Activated T-helper 17 cell treated with anti-CD3 and anti-CD28 coated beads, Interleukin-2, amount 50 U/mL, for 72 hours (primary cell): ENCODE results near the gene NECTIN1. TPM values are rescaled to one million over a fixed set of nuclear protein-coding genes. Genes with fewer than 3 reads are reported as not detected.

Experiments
- ATAC-seq: fragments of 150-1000 bp; cut with Tn5 transposase; replicated peaks from 2 replicates; pipeline ENCODE4 v1.10.0; 2021; ENCODE audit warnings: mild to moderate bottlenecking, moderate library complexity
- H3K27ac Mint-ChIP-seq: one replicate; pipeline ENCODE4 v1.8.0; 2022; ENCODE audit warnings: mixed read lengths
- H3K27me3 Mint-ChIP-seq: one replicate; pipeline ENCODE4 v1.8.0; 2022; ENCODE audit warnings: mixed read lengths
- H3K36me3 Mint-ChIP-seq: one replicate; pipeline ENCODE4 v1.8.0; 2022; ENCODE audit warnings: low read depth, mild to moderate bottlenecking, mixed read lengths
- H3K4me1 Mint-ChIP-seq: one replicate; pipeline ENCODE4 v1.8.0; 2022; ENCODE audit warnings: mixed read lengths
- H3K4me3 Mint-ChIP-seq: one replicate; pipeline ENCODE4 v1.8.0; 2022; ENCODE audit warnings: mild to moderate bottlenecking, mixed read lengths
- H3K9me3 Mint-ChIP-seq: one replicate; pipeline ENCODE4 v1.8.0; 2022; ENCODE audit warnings: mixed read lengths
- total RNA-seq, 2 donors: library from RNA; stranded (reverse); gene quantifications; one replicate each; pipeline ENCODE4 v1.2.3, GENCODE V29; 2022

NECTIN1 gene
- total RNA-seq, 2 donors from 2014 or later = 0.78 to 2.3 TPM

- no peaks in the 10 kb centered on the region for H3K9me3 Mint-ChIP-seq
- H3K27me3 Mint-ChIP-seq = peaks cover 4% of the 10 kb centered on the region
- ATAC-seq = no peak
- no peaks in the 10 kb centered on the region for H3K36me3 Mint-ChIP-seq
- H3K4me3 Mint-ChIP-seq = no peak overlapping the region
- H3K27ac Mint-ChIP-seq = peak overlapping the region; percentile 29
- peaks cover 4% of the 10 kb centered on the region for H3K4me1 Mint-ChIP-seq
Observed at GRCh38 chr11:119618208-119618909, 110.6 kb downstream of the NECTIN1 start.

DNA sequence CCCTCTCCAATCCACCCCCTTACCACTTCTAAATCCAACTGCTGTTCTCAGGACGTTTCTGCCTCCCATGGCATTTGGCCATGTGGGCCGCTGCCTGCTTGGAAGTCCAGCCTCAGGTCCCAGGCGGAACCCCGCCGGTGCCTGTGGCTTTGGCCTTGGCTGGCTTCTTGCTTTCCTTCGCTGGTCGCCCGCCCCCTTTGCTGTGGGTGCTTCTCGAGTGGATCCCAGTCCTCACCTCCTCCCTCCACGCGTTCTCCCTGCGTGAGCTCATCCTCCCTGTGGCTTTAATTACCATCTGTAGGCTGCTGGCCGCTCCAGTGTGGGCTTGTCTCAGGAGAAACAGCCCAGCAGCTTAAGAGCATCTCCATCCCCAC, 111.7 kb downstream of the NECTIN1 start:
- no peak for ATAC-seq
- H3K4me3 Mint-ChIP-seq = no peak overlapping the region
- no peaks in the 10 kb centered on the region for H3K9me3 Mint-ChIP-seq
- H3K27me3 Mint-ChIP-seq = peaks cover 4% of the 10 kb centered on the region
- H3K4me1 Mint-ChIP-seq = peaks cover 4% of the 10 kb centered on the region
- H3K27ac Mint-ChIP-seq = no peak overlapping the region
- H3K36me3 Mint-ChIP-seq = no peaks in the 10 kb centered on the region

- Mint-ChIP-seq H3K4me3 (no peak overlapping the region), H3K9me3 (no peaks in the 10 kb centered on the region), H3K4me1 (peaks cover 4% of the 10 kb centered on the region), H3K36me3 (no peaks in the 10 kb centered on the region), H3K27ac (no peak overlapping the region), H3K27me3 (peaks cover 4% of the 10 kb centered on the region)
- ATAC-seq = no peak
Observed at GRCh38 chr11:119616586-119617339, 112.2 kb downstream of the NECTIN1 start.

DNA sequence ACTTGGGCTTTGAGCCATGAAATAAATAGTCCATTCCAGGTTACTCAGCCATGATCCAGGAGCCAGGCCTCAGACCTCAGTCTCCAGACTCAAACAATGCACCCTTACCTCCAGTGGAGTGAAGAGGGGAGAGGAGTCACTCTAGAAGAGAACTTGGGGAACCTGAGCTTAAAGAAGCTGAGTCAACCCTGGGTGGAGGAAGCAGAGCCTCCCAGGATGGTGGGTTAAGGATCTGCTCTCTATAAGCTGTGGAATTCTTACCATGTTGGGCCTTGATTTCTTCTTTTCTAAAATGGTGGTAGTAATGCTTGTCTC, 113.2 kb downstream of the NECTIN1 start:
- Mint-ChIP-seq H3K36me3 (no peaks in the 10 kb centered on the region), H3K4me3 (no peak overlapping the region), H3K27me3 (peaks cover 4% of the 10 kb centered on the region), H3K4me1 (peaks cover 4% of the 10 kb centered on the region), H3K9me3 (no peaks in the 10 kb centered on the region), H3K27ac (peak overlapping the region; percentile 45)
- ATAC-seq = peak; percentile 46

- Mint-ChIP-seq H3K36me3 (no peaks in the 10 kb centered on the region), H3K4me3 (no peak overlapping the region), H3K27ac (peak overlapping the region; percentile 56), H3K27me3 (peaks cover 4% of the 10 kb centered on the region), H3K4me1 (peaks cover 4% of the 10 kb centered on the region), H3K9me3 (no peaks in the 10 kb centered on the region)
- ATAC-seq = peak; percentile 83
Observed at GRCh38 chr11:119615003-119615881, 113.8 kb downstream of the NECTIN1 start.

DNA sequence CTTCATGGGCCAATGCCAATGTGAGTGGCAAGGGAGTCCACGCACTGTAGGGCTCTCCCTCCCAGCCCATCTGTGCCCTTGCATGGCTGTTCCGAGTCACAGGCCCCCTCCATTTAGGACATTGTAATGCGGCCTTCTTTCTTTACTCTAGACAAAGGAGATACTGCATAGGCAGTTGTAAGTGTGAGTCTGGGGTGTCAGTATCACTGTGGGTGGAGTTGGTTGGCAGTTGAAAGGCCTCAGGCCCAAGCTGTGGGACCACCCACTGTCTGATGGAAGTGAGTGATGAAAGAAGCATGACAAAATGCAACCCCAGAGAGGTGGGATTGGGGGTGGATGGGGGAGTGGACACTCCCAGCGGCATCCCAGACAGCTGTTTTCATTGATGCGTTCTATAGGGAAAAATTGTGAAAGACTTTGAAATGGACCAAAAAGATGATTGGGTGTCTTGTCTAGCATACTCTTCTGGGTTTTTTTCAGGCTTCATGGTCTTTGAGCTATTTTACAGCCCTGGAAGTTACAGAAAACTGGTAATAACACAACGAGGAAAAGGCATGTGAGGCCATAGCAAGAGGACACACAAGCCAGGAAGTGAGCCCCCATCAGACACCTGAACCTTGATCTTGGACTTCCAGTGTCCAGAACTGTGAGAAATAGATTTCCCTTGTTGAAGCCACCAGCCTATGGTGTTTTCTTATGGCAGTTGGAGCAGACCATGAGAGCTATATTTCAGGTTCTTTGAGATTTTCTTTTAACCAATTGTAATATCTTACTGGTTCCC, 114.6 kb downstream of the NECTIN1 start:
- Mint-ChIP-seq H3K27me3 (no peaks in the 10 kb centered on the region), H3K4me3 (no peak overlapping the region), H3K4me1 (peaks cover 4% of the 10 kb centered on the region), H3K36me3 (no peaks in the 10 kb centered on the region), H3K27ac (peak overlapping the region; percentile 56), H3K9me3 (no peaks in the 10 kb centered on the region)
- ATAC-seq = no peak

DNA sequence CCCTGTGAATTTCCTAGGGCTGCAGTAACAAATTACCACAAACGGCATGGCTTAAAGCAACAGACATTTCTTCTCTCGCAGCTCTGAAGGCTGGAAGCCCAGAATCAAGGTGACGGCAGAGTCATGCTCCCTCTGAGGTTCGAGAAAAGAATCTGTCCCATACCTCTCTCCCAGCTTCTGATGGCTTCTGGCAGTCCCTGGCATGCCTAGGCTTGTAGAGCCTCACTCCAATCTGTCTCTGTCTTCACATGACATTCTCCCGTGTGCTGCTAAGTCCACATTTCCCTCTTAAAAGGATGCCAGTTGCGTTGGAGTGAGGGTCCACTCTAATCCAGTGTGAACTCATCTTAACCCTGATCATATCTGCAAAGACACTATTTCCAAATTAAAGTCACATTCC, 116.2 kb downstream of the NECTIN1 start:
- no peak for ATAC-seq
- no peak overlapping the region for H3K27ac Mint-ChIP-seq
- no peaks in the 10 kb centered on the region for H3K9me3 Mint-ChIP-seq
- H3K4me1 Mint-ChIP-seq = peaks cover 4% of the 10 kb centered on the region
- no peaks in the 10 kb centered on the region for H3K36me3 Mint-ChIP-seq
- no peak overlapping the region for H3K4me3 Mint-ChIP-seq
- H3K27me3 Mint-ChIP-seq = peaks cover 4% of the 10 kb centered on the region

DNA sequence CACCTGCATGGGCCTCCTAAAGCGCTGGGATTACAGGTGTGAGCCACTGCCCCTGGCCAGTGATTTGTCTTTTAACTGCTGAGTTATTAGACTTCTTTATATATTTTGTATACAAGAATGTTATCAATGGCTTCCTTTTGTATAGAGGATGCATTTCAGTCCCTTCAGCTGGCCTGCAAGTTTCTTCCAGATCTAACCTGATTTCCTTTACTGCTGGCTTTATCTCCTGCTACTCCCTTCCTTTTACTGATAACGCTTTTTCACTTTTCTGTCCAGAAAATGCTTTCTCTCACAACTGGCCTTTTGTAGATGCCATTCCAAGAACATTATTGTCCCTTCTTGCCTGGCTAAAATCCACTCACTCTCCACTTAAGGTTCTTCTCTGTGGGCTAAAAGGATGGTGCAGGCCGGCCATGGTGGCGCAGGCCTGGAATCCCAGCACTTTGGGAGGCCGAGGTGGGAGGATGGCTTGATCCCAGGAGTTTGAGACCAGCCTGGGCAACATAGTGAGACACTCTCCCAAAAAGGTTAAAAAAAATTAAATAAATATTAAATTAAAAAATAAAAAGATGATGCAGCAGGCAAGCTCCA, 118.1 kb downstream of the NECTIN1 start:
- H3K4me3 Mint-ChIP-seq = no peak overlapping the region
- no peak overlapping the region for H3K27ac Mint-ChIP-seq
- peaks cover 11% of the 10 kb centered on the region for H3K27me3 Mint-ChIP-seq
- no peak for ATAC-seq
- no peaks in the 10 kb centered on the region for H3K36me3 Mint-ChIP-seq
- peaks cover 4% of the 10 kb centered on the region for H3K4me1 Mint-ChIP-seq
- H3K9me3 Mint-ChIP-seq = no peaks in the 10 kb centered on the region

DNA sequence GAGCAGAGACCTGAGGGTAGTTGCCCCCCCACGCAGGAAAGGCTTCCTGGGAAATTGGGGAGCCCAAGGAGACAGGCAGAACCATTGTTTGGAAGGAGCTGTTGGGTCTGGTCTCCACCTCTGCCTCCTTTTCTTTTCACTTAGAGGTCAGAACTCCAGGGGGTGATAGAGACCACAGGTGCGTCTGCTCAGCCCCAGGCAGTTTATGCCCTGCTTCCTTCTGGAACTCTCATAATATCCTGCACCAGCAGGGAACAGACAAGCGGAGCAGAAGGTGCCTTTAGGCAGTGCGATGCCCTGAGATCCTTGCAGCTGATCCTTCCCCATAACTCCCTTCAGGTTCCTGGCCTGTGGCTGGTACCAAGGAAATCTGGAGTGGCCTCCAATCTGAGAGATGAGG, 120.2 kb downstream of the NECTIN1 start:
- Mint-ChIP-seq H3K27ac (no peak overlapping the region), H3K36me3 (no peaks in the 10 kb centered on the region), H3K4me1 (no peaks in the 10 kb centered on the region), H3K4me3 (no peak overlapping the region), H3K9me3 (no peaks in the 10 kb centered on the region), H3K27me3 (peaks cover 16% of the 10 kb centered on the region)
- ATAC-seq = no peak

- H3K4me1 Mint-ChIP-seq = no peaks in the 10 kb centered on the region
- no peak for ATAC-seq
- no peaks in the 10 kb centered on the region for H3K36me3 Mint-ChIP-seq
- no peak overlapping the region for H3K27ac Mint-ChIP-seq
- no peak overlapping the region for H3K4me3 Mint-ChIP-seq
- H3K9me3 Mint-ChIP-seq = no peaks in the 10 kb centered on the region
- H3K27me3 Mint-ChIP-seq = peaks cover 16% of the 10 kb centered on the region
Observed at GRCh38 chr11:119608201-119608600, 120.8 kb downstream of the NECTIN1 start.

GRCh38 chr11:119607726-119608125, 121.3 kb downstream of the NECTIN1 start:
- H3K4me1 Mint-ChIP-seq = no peaks in the 10 kb centered on the region
- peaks cover 16% of the 10 kb centered on the region for H3K27me3 Mint-ChIP-seq
- no peak overlapping the region for H3K27ac Mint-ChIP-seq
- ATAC-seq = no peak
- H3K4me3 Mint-ChIP-seq = no peak overlapping the region
- no peaks in the 10 kb centered on the region for H3K9me3 Mint-ChIP-seq
- no peaks in the 10 kb centered on the region for H3K36me3 Mint-ChIP-seq

- Mint-ChIP-seq H3K36me3 (no peaks in the 10 kb centered on the region), H3K27ac (no peak overlapping the region), H3K27me3 (peaks cover 26% of the 10 kb centered on the region), H3K4me3 (no peak overlapping the region), H3K4me1 (no peaks in the 10 kb centered on the region), H3K9me3 (no peaks in the 10 kb centered on the region)
- no peak for ATAC-seq
Observed at GRCh38 chr11:119605137-119605665, 123.8 kb downstream of the NECTIN1 start.

- Mint-ChIP-seq H3K4me1 (no peaks in the 10 kb centered on the region), H3K4me3 (no peak overlapping the region), H3K27me3 (peaks cover 27% of the 10 kb centered on the region), H3K36me3 (no peaks in the 10 kb centered on the region), H3K27ac (no peak overlapping the region), H3K9me3 (no peaks in the 10 kb centered on the region)
- no peak for ATAC-seq
Observed at GRCh38 chr11:119602745-119603373, 126.1 kb downstream of the NECTIN1 start.
